SK-MEL-5 (cell line): ENCODE measurements around the gene TALDO1. TPM values are rescaled to one million over a fixed set of nuclear protein-coding genes. Genes with fewer than 3 reads are reported as not detected.

Source experiments
- DNase-seq: peaks from one replicate; pipeline ENCODE4 v3.0.0-alpha.2; 2016; ENCODE audit warnings: low read depth, low spot score
- in situ Hi-C: cut with HindIII; loops from 2 replicates; pipeline ENCODE4 v1.10.0; 2016; ENCODE audit warnings: low sequenced_read_pairs, high pct_unique_total_duplicates, low pct_unique_long_range_greater_than_20kb
- total RNA-seq: library from RNA; depleted of rRNA; stranded (reverse); fragments of >200 nt; shearing (Covaris generic); gene quantifications from 2 replicates; pipeline ENCODE4 v1.2.3, GENCODE V29; 2014

The TALDO1 gene
- total RNA-seq, 1 experiment from 2014 or later, result 219 TPM

- DNase-seq, result no peak
- in situ Hi-C loops, result no loop called here
Observed at GRCh38 chr11:790721-791564, 43.7 kb downstream of the TALDO1 start.

- DNase-seq, result no peak
- in situ Hi-C loops, result no loop called here
Observed at GRCh38 chr11:791658-792534, 44.6 kb downstream of the TALDO1 start.

GRCh38 chr11:792535-792821 is 45.2 kb downstream of the TALDO1 start:
- DNase-seq, result no peak
- in situ Hi-C loops, result no loop called here

GRCh38 chr11:792873-793272 is 45.6 kb downstream of the TALDO1 start:
- no peak for DNase-seq
- in situ Hi-C loops, result no loop called here

GRCh38 chr11:793556-793955 is 46.3 kb downstream of the TALDO1 start:
- no peak for DNase-seq
- in situ Hi-C loops, result no loop called here

- in situ Hi-C loops, result no loop called here
- no peak for DNase-seq
Observed at GRCh38 chr11:794013-794765, 46.9 kb downstream of the TALDO1 start.

GRCh38 chr11:794766-795633 is 47.7 kb downstream of the TALDO1 start:
- no peak for DNase-seq
- in situ Hi-C loops, result no loop called here

- in situ Hi-C loops, result no loop called here
- DNase-seq, result peak; percentile 60
Observed at GRCh38 chr11:795634-796564, 48.6 kb downstream of the TALDO1 start.

GRCh38 chr11:796565-797295 is 49.5 kb downstream of the TALDO1 start:
- in situ Hi-C loops, result no loop called here
- no peak for DNase-seq

- DNase-seq, result peak; percentile 65
- in situ Hi-C loops, result no loop called here
Observed at GRCh38 chr11:797296-798092, 50.2 kb downstream of the TALDO1 start.

- in situ Hi-C loops, result no loop called here
- DNase-seq, result peak; percentile 76
Observed at GRCh38 chr11:798093-798713, 50.9 kb downstream of the TALDO1 start, which contains the start of gene SLC25A22. Gene SLC25A22 (minus strand): TSS chr11:798281. CDS start chr11:795006, 3,275 bp downstream.

- no peak for DNase-seq
- in situ Hi-C loops, result no loop called here
Observed at GRCh38 chr11:799641-800316, 52.5 kb downstream of the TALDO1 start.

GRCh38 chr11:800473-800872 is 53.2 kb downstream of the TALDO1 start:
- DNase-seq, result no peak

More at GRCh38 chr11:800473-800872, 53.2 kb downstream of the TALDO1 start:
- in situ Hi-C loops, result no loop called here
